HG02642 (cell line): Measurements from ENCODE around the gene UAP1.
"Not testable (repeated sequence)": the region's sequence is repeated elsewhere in the genome, so short reads cannot be mapped to it uniquely, and the experiment has no call there.

Experiments
- ATAC-seq: cut with Tn5 transposase; IDR thresholded peaks from one replicate; pipeline ENCODE4 v1.9.1; 2021; ENCODE audit warnings: mild to moderate bottlenecking; ENCODE audit not compliant: unreplicated experiment, poor library complexity

UAP1 gene

DNA sequence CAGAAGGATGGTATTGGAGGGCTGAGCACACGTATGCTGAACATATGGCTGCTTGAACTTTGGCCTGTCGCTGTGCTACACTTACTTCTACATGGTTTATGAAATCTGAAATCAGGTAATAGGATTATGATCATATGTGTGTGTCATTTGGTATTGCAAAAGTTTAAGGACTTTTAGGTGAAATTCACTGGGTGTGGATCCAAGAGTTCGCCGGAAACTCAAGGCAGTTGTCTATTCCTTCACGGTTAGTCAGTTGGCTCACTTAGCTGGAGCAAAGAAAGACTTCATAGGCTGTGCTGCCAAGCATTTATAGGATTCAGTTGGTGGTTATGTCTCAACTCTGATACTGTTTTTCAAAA is 927 bp downstream of the UAP1 start:
- ATAC-seq = no peak

DNA sequence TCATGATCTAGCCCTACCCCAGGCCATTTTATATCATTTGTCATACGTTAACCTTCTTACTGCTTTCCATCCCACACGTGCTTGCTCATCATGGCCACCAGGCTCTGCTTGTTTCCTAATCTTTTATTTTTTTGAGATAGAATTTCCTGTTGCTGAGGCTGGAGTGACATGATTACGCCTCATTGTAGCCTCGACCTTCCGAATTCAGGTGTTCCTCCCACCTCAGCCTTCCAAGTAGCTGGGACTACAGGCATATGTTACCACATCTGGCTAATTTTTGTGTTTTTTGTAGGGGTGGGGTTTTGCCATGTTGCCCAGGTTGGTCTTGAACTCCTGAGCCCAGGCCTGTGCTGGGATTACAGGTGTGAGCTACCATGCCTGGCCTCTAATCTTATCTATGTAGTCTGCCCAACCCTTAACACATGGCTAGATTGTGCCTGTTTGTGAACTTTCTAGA is 3.3 kb downstream of the UAP1 start:
- ATAC-seq = no peak

DNA sequence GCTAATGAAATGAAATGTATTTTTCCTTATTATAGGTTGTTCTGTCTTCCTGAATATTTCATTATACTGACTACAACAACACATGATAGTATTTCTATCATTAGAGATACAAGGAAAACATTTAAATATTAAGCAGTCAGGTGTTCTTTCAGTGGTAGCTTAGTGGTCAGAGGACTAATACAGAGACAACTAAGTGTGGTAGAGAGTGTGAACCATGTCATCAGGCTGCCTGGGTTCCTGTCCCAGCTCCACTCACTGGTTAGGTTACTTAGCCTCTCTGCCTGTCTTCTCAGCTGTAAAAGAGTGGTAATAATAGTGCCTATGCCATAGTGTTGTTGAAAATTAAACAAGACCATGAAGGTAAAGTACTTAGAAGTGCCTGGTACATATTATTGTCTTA is 3.9 kb downstream of the UAP1 start:
- no peak for ATAC-seq

DNA sequence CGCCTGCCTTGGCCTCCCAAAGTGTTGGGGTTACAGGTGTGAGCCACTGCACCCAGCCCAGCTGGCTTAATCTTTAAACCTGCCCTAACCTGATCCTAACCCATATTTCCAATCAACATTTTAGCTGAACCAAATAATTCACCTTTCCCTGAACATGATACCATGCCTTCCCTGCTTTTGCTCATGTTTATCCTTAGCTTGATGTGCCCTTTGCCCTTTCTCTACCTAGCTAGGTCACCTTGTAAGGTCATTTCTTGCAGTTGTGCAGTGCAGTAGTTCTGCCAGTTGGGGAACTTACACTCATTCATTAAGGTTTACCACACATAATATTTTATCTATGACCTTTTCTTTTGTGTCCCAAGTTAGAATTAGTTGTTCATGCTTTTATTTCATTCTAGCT is 5.3 kb downstream of the UAP1 start:
- no peak for ATAC-seq

DNA sequence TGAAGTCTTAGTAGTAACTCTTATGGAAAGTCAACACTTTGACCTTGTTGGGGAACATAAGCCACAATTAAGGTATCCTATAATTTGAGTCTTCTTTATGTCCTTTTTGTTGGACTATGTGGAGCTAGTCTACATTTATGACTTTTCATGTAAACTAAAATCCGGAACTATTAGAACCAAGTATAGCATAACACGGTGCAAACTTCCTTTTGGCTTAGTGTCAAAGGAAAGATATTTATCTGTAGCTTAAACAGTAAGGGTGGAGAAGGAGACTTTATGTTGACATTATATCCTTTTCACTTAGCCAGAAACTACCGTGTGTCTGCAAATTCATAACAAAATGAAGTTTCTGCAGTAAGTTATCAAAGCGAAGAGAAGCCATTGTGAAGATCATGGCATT is 7.3 kb downstream of the UAP1 start:
- ATAC-seq = no peak

DNA sequence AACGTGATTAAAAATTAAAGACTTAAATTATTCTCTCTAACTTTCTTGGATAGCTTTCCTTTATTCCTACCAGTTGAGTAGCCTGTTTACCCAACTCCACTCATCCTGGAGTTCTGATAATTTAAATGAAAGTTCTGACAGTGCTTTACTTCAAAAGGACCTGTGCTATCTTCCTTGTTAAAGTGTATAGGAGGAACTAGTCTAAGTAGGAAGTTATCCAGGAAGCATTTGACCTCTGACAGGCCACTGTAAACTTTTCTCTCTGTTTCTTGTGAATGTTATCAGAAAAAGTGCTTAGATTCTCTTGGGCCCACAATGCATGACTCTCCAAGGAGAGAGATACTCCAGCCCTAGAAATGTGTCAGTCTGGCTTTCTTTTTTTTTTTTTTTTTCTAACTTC is 9.2 kb downstream of the UAP1 start:
- no peak for ATAC-seq

DNA sequence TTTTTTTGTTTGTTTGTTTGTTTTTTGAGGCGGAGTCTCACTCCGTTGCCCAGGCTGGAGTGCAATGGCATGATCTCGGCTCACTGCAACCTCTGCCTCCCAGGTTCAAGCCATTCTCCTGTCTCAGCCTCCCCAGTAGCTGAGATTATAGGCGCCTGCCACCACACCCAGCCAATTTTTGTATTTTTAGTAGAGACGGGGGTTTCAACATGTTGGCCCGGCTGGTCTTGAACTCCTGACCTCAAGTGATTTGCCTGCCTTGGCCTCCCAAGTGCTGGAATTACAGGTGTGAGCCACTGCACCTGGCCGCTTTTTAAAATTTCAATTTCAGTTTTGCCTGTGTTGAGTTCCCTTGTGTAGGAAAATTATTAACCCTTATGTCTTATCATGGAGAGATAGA is 9.6 kb downstream of the UAP1 start:
- not testable (repeated sequence) for ATAC-seq

DNA sequence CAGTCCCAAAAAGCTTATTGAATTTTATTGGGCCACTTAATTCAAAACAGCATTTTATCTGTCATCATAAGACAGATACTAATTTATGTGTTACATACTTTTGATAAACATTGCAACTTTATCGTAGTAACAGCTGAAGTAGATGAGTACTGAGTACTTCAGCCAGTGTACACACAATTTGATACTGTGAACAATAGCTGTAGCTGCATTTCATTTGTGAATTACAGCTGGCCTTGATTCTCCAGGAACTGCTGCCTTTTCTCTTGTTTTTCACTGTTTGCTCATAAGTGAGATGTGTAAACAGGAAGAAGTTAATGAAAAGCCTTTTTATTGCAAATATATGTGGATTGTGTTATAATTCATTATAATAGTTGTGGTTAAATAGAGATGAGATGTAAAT is 10.2 kb downstream of the UAP1 start:
- ATAC-seq = no peak

DNA sequence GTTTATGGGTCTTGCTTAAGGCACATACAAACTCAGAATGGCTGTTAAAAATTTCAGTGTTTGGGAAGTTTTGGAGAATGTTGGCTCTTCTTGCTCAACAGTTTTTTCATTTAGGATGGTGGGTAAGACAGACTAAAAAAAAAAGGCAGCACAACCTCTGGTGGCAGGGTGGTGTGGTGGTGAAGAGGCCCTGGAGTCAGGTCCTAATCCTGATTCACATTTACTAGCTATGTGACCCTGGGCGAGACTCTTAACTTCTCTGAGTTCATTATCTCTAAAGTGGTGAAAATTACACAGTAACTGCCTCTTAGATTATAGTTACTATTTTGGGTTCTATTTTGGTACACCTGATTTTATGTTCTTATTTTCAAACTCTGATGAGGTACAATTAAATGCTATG is 11.6 kb downstream of the UAP1 start:
- no peak for ATAC-seq

DNA sequence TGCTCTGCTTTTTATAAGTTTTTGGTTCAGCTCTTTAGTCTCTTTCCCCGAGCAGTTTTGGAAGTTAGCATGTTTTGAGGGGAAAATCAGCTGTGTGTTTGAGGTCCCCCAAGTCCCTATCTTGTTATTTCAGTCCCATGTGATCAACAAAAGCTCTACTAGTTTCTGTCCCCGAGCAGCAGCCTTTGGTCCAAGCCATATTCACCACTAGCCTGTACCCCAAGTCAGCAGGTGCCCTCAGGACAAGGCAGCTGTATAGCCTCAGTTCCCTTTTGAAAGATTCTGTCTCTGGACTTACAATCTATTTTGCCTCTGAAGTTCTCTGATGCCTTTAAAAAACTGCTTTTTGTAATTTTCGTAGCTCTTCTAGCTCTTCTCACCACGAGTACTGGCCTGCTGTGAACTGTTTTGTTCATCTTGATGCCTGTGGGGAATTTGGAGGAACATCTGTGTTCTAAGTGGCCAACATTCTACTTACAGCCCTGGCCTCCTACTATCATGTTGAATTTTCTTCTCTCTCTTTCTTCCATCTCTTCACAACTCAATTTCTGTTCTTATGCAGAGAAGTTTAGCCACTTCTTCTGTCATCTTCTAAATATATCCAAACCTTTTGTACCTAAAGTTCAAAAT is 16.7 kb downstream of the UAP1 start:
- ATAC-seq = no peak

DNA sequence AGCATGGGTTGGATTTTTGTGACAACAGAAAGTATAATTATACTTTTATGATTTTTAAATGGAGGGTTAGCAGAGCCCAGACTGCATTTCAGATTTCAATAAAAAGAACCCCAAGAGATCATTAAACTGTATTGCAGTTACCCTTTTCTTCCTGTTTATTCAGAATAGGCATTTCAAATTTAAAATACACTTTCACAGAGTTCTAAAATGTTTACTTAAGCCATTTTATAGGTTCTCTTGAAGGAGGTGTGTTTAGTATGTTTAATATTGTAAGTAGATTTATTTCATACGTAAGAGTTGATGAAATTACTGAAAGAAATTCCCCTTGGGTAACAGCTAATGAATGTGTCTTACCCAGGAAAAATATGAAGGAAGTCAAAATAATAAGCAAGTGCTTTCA is 17.4 kb downstream of the UAP1 start:
- ATAC-seq = no peak

DNA sequence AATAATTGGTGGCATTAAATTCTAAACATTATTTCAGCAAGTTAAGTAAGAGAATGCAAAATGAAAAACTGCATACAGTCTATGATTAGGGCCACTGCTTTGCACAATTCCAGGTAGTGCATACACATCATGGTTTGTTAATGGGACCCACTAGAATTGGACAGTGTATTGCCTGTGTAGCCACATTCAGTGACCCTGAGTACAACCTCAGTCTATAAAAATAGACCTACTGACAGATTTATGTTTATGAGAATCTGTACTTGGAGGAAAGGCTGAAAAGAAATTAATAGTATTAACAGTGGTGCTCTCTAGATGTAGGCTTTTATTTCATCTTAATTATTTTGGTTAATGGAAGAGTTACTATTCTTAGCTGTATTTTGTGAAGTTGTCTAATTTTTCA is 18.8 kb downstream of the UAP1 start:
- no peak for ATAC-seq

DNA sequence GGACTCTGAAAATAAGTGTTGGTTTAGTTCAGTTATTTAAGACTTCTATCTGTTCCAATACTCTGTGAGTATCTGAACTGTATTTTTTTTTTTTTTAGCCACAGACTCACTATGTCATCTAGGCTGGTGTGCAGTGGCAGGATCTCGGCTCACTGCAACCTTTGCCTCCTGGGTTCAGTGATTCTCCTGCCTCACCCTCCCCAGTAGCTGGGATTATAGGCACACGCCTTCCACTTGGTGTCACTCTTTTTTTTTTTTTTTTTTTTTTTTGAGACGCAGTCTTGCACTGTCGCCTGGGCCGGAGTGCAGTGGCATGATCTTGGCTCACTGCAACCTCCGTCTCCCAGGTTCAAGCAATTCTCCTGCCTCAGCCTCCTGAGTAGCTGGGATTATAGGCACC is 21.4 kb downstream of the UAP1 start:
- ATAC-seq = not testable (repeated sequence)

DNA sequence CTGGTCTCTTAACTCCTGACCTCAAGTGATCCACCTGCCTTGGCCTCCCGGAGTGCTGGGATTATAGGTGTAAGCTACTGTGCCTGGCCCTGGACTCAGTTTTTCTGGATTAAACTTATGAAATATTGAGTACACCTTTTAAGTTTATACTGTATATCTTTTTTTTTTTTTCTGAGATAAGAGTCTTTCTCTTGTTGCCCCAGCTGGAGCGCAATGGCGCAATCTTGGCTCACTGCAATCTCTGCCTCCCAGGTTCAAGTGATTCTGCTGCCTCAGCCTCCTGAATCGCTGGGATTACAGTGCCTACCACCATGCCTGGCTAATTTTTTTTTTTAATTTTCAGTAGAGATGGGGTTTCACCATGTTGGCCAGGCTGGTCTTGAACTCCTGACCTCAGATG is 23.6 kb downstream of the UAP1 start:
- not testable (repeated sequence) for ATAC-seq

DNA sequence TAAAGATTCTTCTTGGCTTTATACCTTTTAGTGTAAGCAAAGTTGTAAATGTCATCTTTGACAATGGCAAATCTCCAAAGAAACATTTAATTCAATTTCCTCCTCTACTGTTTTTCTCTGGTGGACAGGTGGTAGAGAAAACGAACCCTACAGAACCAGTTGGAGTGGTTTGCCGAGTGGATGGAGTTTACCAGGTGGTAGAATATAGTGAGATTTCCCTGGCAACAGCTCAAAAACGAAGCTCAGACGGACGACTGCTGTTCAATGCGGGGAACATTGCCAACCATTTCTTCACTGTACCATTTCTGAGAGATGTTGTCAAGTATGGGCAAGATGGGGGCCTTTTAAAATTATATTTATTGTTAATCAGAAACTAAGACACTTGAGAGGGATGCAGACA is 25.8 kb downstream of the UAP1 start:
- ATAC-seq = no peak

DNA sequence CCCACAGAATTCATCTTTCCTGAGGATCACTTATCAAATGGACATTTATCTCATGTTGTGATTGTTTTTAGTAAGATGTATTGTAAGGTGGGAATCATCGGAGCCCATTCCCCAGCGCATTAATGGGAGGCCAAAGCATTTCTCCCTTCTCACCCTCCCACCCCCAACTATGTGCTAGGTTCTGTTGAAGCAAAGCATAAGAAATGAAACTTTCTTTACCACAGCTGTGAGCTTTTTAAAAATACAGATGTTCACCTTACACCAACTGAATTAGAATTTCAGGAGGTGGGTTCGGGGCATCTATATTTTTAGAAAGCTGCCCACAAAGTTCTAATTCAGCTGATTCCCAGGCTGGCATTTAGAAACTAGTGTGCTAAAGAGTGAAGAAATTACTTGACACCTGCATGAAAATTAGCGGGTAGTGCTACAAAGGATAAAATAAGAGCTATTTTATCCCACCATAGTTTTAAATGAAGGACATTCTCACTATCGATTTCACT is 26.3 kb downstream of the UAP1 start:
- no peak for ATAC-seq

DNA sequence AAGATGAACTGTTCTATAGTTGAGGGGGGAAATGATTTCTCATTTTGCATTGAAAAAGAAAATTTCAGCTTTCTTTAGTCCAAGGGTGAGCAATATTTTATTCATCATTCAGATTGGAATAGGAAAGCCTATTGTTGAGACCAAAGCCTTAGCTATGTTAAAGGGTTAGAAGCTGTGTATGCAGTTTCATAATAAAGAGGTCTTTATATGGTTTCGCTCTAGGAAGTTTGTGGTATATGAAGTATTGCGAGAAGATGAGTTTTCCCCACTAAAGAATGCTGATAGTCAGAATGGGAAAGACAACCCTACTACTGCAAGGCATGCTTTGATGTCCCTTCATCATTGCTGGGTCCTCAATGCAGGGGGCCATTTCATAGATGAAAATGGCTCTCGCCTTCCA is 28.6 kb downstream of the UAP1 start:
- no peak for ATAC-seq

DNA sequence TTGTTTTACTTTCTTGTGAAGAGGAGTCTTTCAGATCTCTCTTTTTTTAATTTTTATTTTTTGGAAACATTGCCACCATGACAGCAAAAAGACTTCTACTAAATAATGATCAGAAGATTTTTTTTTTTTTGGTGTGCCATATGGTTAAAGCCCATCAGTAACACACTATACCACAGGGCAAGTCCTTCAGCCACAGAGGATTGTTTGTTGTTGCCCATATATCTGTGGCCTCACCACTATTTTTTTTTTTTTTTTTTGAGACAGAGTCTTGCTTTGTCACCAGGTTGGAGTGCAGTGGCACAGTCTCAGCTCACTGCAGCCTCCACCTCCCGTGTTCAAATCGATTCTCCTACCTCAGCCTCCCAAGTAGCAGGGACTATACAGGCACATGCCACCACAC is 29.2 kb downstream of the UAP1 start:
- no peak for ATAC-seq

DNA sequence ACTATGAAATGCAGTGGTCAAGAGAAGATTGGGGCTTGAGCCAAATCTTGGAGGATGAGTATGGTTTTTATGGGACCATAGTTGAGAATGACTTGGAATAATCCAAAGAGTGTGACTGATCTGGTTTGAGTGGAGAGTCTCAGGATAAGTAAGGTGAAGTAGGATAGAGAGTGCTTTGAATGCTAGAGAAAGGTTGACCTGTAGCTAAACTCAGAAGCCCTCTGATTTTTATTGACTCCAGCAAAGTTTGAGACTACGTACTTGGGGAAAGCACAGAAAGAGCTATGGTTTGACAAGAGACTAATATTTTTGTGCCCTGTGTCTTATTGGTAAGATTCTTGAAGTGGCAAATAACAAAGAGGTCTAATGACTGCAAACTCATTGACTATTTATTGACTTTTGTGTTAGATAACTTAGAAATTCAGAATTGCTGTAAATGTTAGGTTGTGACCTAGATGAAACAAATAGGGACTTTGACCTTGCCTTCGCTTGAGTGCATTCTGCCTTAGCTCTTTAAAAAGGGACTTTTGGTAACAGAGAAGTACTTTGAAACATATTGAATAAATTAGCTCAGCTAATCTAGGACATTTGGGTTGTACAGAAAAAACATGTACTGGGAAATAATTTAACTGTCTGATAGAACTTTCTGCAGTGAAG is 35.1 kb downstream of the UAP1 start:
- ATAC-seq = no peak

DNA sequence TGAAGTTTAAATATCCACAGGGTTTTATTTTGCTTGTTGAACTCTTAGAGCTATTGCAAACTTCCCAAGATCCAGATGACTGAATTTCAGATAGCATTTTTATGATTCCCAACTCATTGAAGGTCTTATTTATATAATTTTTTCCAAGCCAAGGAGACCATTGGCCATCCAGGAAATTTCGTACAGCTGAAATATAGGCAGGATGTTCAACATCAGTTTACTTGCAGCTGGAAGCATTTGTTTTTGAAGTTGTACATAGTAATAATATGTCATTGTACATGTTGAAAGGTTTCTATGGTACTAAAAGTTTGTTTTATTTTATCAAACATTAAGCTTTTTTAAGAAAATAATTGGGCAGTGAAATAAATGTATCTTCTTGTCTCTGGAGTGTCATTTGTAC is 37.9 kb downstream of the UAP1 start:
- no peak for ATAC-seq

DNA sequence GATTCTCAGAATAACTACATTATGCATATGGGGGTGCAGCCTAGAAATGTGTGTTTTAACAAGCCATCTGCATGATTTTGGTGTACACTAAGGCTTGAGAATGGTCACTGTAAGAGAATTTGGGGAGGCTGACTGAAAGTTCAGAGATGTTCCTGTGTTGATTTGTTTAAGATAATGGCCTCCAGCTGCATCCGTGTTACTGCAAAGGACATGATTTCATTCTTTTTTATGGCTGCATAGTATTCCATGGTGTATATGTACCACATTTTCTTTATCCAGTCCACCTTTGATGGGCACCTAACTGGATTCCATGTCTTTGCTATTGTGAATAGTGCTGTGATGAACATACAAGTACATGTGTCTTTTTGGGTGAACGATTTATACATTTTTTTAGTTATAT is 41.6 kb downstream of the UAP1 start:
- ATAC-seq = not testable (repeated sequence)

DNA sequence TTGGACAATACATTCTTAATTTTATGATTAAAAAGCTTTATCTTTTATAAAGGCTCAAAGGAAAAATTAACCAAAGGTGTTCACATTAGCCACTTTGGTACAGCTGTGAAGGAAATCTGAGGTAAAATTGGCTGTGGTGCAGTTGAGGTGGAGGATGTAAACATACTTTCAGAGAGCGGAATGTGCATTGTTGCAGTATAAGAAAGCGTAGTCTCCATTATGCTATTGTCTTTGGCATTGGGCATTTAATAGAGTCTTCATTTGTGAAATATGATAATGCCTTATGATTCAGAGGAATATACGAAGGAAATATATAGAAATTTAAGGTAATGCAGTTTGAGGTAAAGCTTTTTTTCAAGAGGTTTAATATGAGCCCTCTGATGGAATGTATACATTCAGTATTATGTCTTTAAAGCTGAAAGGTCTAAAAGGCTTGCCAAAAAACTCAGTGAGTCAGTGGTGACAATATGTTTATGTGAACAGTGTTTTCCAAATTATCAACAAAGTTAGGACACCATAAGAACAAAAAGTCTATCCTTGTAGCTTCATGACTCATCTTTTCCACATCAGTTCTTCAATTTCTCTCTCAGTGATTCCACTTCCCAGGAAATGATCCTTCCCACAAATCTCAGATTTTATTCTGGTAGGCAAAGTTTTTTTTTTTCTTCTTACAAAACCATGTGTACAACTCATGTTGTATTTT is 43.9 kb downstream of the UAP1 start:
- ATAC-seq = no peak
